K562 (cell line): ENCODE data around the gene ASS1. TPM values are rescaled to one million over a fixed set of nuclear protein-coding genes. Genes with fewer than 3 reads are reported as not detected.
A peak's percentile ranks its signal among the peaks of the same experiment; 100 is the strongest.

Source experiments
- CLOCK ChIP-seq: fragments of 250-450 bp; sonication (Bioruptor Pico); IDR thresholded peaks from 2 replicates; pipeline ENCODE4 v1.4.0; 2020; ENCODE audit warnings: mild to moderate bottlenecking, moderate library complexity, borderline replicate concordance
- CREB3 ChIP-seq: fragments of 450-650 bp; conservative IDR thresholded peaks from 2 replicates; pipeline ENCODE4 v1.6.1; 2016; ENCODE audit warnings: missing genetic modification characterization, low read depth, mild to moderate bottlenecking, missing compliant biosample characterization, moderate library complexity
- CREB3L1 ChIP-seq: fragments of 450-650 bp; IDR thresholded peaks from 2 replicates; pipeline ENCODE4 v1.6.1; 2014; ENCODE audit warnings: low read depth, mild to moderate bottlenecking, moderate library complexity, borderline replicate concordance
- ELK1 ChIP-seq: sonication (generic); formaldehyde crosslinking; IDR thresholded peaks from 2 replicates; pipeline ENCODE4 v1.8.1; 2022; ENCODE audit warnings: missing genetic modification reagents
- ETV5 ChIP-seq: sonication (generic); formaldehyde crosslinking; IDR thresholded peaks from 2 replicates; pipeline ENCODE4 v1.4.0; 2020; ENCODE audit warnings: low read depth, mild to moderate bottlenecking, missing genetic modification reagents
- HES1 ChIP-seq: fragments of 450-650 bp; IDR thresholded peaks from 2 replicates; pipeline ENCODE4 v1.6.1; 2016; ENCODE audit warnings: low read depth, mild to moderate bottlenecking, moderate library complexity
- JUN ChIP-seq, 2 experiments: sonication (generic) in 1 of 2; formaldehyde crosslinking in 1 of 2; IDR thresholded peaks; 2 replicates each; pipeline versions ENCODE4 v1.6.1 to v1.8.0; 2012 to 2022; ENCODE audit warnings: borderline replicate concordance in 2 of 2, mild to moderate bottlenecking in 2 of 2, improper control_type of control experiment in 1 of 2, low read depth in 1 of 2, low read length in 1 of 2, missing genetic modification reagents in 1 of 2
- KAT8 ChIP-seq: fragments of 450-650 bp; IDR thresholded peaks from 2 replicates; pipeline ENCODE4 v1.6.1; 2016; ENCODE audit warnings: low read depth, mild to moderate bottlenecking
- PHF21A ChIP-seq: fragments of 450-650 bp; IDR thresholded peaks from 2 replicates; pipeline ENCODE4 v1.6.1; 2017; ENCODE audit warnings: low read depth, borderline replicate concordance
- POLR2AphosphoS5 ChIP-seq: IDR thresholded peaks from 2 replicates; pipeline ENCODE4 v1.6.1; 2011; ENCODE audit warnings: mild to moderate bottlenecking, low read depth, low read length, moderate library complexity; ENCODE audit not compliant: control insufficient read depth, insufficient read depth
- RUNX1 ChIP-seq: sonication (generic); IDR thresholded peaks from 2 replicates; pipeline ENCODE4 v1.6.1; 2016; ENCODE audit warnings: antibody characterized with exemption, low read depth
- SIN3A ChIP-seq, 2 experiments: fragments of 150-350 bp in 1 of 2; IDR thresholded peaks; 2 replicates each; pipeline ENCODE4 v1.6.1; 2011 to 2016; ENCODE audit warnings: borderline replicate concordance in 2 of 2, low read depth in 2 of 2, low read length in 2 of 2, mild to moderate bottlenecking in 2 of 2, moderate library complexity in 2 of 2; ENCODE audit not compliant: control insufficient read depth in 1 of 2
- TBP ChIP-seq: optimal IDR thresholded peaks from 2 replicates; pipeline ENCODE3; 2011; ENCODE audit warnings: low read depth, low read length, improper control_type of control experiment
- ZBTB5 ChIP-seq: fragments of 450-650 bp; IDR thresholded peaks from 2 replicates; pipeline ENCODE4 v1.6.1; 2017; ENCODE audit warnings: antibody characterized with exemption
- ZC3H11A ChIP-seq: IDR thresholded peaks from 2 replicates; pipeline ENCODE4 v1.6.1; 2012; ENCODE audit warnings: low read depth, low read length, improper control_type of control experiment
- ZC3H4 ChIP-seq: sonication (generic); formaldehyde crosslinking; IDR thresholded peaks from 2 replicates; pipeline ENCODE4 v1.9.0; 2021; ENCODE audit warnings: missing genetic modification reagents, borderline replicate concordance
- polyA plus RNA-seq, 8 experiments: library from polyadenylated mRNA; depleted of rRNA in 4 of 8; stranded (reverse) in 5 of 8; unstranded in 3 of 8; fragments of >200 nt; fragmentation: Nextera tagmentation in 2 of 8; fragmentation: Illumina TruSeq in 1 of 8; extraction: Ambion mirVana in 2 of 8; extraction: Trizol in 1 of 8; gene quantifications; 2 replicates each; pipeline versions ENCODE4 v1.2.1 to v1.2.3, GENCODE V29; 2011 to 2014; ENCODE audit warnings: inconsistent platforms in 1 of 8, missing spikeins in 1 of 8
- total RNA-seq, 7 experiments: library from RNA; depleted of rRNA in 6 of 7; stranded (reverse); fragments of >200 nt in 6 of 7; fragmentation: Illumina TruSeq in 2 of 7; extraction: Trizol in 2 of 7; gene quantifications; 2 replicates each; pipeline versions ENCODE4 v1.2.1 to v1.2.3, GENCODE V29; 2011 to 2021; ENCODE audit warnings: low replicate concordance in 1 of 7

Gene ASS1
- total and polyA plus RNA-seq, 9 of the 15 experiments (the other 6 are each of a cell fraction or from before 2014, with no cell fraction given), result 1.5 to 5.7 (median 3.7) TPM

GRCh38 chr9:130531670-130532069 lies 86.9 kb downstream of the ASS1 start (continued):
- TF ChIP-seq HES1 (peak; percentile 29; the same call in 1 of the 2 replicates), RUNX1 (0 out of 2 replicates have a peak, but pooled peaks have one; percentile 58), SIN3A (IDR thresholded peaks at IDR 0.05; ENCODE audit: borderline replicate concordance in 2 of 2, control insufficient read depth in 1 of 2, low read depth in 2 of 2, low read length in 2 of 2) (no peak), CREB3 (no peak), TBP (peak; percentile 97), JUN (IDR thresholded peaks at IDR 0.05; ENCODE audit: borderline replicate concordance, low read depth, low read length) (peak; percentile 35; the same call in 1 of the 2 replicates), JUN (CRISPR knock-in tag; IDR thresholded peaks at IDR 0.05; ENCODE audit: borderline replicate concordance) (no peak), KAT8 (no peak), ZBTB5 (0 out of 2 replicates have a peak, but pooled peaks have one; percentile 45), CREB3L1 (no peak), ZC3H4 (no peak), ZC3H11A (no peak), PHF21A (no peak), ETV5 (CRISPR knock-in tag) (no peak), ELK1 (no peak), CLOCK (CRISPR knock-in tag) (no peak), POLR2AphosphoS5 (peak; percentile 67; the same call in 1 of the 2 replicates)
